ENCODE data around the gene LUC7L3. TPM values are rescaled to one million over a fixed set of nuclear protein-coding genes. Genes with fewer than 3 reads are reported as not detected.

The LUC7L3 gene
- total and polyA plus RNA-seq, 2 experiments from 2014 or later: 56.9 to 156 TPM

DNA sequence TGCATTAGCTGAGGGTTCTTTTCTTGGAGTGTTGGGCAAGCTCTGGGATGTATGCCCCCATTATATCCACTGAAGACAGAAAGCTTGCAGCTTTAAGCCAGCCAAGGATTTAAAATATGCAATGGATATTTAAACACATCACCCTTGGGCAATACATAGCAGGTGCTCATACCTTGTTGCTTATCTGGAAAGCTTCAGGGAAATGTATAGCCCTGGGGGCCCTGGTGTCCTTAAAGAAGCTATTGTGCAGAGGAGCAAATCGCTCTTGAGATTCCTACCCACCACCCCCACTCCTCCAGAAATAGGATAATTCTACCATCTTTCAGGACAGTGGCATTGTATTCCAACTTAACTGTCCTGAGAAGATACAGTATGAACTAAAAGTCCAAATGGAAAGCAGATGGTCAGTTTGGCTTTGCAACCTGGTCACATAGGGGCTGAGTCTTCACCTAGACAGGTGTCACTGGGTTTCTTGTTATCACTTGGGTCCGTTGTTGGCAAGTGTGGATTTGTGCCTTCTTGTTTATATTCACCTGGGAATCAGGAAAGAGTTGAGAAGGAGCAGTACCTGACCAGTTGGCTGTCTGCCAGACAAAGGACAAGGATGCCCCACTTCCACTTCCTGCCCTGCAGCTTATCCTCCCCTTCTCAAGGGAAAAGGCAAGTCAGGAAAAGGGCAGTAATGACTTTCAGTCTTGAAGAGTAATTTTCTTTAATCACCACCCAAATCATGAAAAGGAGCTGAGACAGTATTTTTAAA is 44.5 kb downstream of the LUC7L3 start:
- no peaks in the 10 kb centered on the region for H4K20me1 ChIP-seq (ENCODE audit: insufficient read depth, poor library complexity, severe bottlenecking)
- peaks cover 35% of the 10 kb centered on the region for H3K4me1 ChIP-seq (ENCODE audit: insufficient read depth)
- H3K9me2 ChIP-seq (replicated peaks; ENCODE audit: insufficient read depth): no peaks in the 10 kb centered on the region
- peak overlapping the region; percentile 32 for H3K27ac ChIP-seq
- no peaks in the 10 kb centered on the region for H3K27me3 ChIP-seq
- peak; percentile 28 for DNase-seq (ENCODE audit: low spot score)
- no peak for TF ChIP-seq EZH2phosphoT487 (IDR thresholded peaks at IDR 0.05; ENCODE audit: low read depth, severe bottlenecking, unreplicated experiment)
- TF ChIP-seq, protein P1, sequence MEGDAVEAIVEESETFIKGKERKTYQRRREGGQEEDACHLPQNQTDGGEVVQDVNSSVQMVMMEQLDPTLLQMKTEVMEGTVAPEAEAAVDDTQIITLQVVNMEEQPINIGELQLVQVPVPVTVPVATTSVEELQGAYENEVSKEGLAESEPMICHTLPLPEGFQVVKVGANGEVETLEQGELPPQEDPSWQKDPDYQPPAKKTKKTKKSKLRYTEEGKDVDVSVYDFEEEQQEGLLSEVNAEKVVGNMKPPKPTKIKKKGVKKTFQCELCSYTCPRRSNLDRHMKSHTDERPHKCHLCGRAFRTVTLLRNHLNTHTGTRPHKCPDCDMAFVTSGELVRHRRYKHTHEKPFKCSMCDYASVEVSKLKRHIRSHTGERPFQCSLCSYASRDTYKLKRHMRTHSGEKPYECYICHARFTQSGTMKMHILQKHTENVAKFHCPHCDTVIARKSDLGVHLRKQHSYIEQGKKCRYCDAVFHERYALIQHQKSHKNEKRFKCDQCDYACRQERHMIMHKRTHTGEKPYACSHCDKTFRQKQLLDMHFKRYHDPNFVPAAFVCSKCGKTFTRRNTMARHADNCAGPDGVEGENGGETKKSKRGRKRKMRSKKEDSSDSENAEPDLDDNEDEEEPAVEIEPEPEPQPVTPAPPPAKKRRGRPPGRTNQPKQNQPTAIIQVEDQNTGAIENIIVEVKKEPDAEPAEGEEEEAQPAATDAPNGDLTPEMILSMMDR (IDR thresholded peaks at IDR 0.05; ENCODE audit: poor library complexity): no peak
- TF ChIP-seq EZH2 (IDR thresholded peaks at IDR 0.05; ENCODE audit: borderline replicate concordance): no peak
- no peak overlapping the region for H3K4me3 ChIP-seq
- H3K36me3 ChIP-seq (replicated peaks; ENCODE audit: insufficient read depth, low read depth): no peaks in the 10 kb centered on the region
- 57% methylated on average over 2 of the region's 2 CpGs for WGBS (ENCODE audit: low lambda C conversion rate, missing lambda C conversion rate)
- no peaks in the 10 kb centered on the region for H3K79me2 ChIP-seq
- H3K4me2 ChIP-seq: peak overlapping the region; percentile 69
- no peaks in the 10 kb centered on the region for H3K9me3 ChIP-seq (ENCODE audit: low read depth)
- H2AFZ ChIP-seq: no peak overlapping the region

DNA sequence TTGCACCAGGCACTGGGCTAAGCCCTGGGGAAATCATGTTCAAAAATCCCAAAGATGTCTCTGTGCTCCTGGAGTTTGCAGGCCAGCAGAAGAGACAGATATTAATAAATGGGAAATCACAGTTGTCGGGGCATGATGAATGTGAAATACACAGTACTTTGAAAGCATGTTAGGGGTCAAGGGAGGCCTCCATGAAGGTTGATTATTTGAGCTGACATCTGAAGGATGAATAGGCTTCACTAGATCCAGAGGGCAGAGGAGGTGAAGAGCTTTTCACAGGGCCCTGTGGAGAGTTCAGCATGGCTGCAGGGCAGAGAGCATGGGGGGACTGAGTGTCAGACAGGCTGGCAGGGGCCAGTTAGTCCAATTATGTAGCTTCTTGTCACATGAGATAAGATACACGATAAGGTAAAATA is 45.3 kb downstream of the LUC7L3 start:
- no peaks in the 10 kb centered on the region for H4K20me1 ChIP-seq (ENCODE audit: insufficient read depth, poor library complexity, severe bottlenecking)
- H3K27ac ChIP-seq: no peak overlapping the region
- no peaks in the 10 kb centered on the region for H3K36me3 ChIP-seq (replicated peaks; ENCODE audit: insufficient read depth, low read depth)
- H3K4me2 ChIP-seq: no peak overlapping the region
- H2AFZ ChIP-seq: no peak overlapping the region
- no peak for DNase-seq (ENCODE audit: low spot score)
- no peak for TF ChIP-seq EZH2phosphoT487 (IDR thresholded peaks at IDR 0.05; ENCODE audit: low read depth, severe bottlenecking, unreplicated experiment)
- no peak for TF ChIP-seq EZH2 (IDR thresholded peaks at IDR 0.05; ENCODE audit: borderline replicate concordance)
- TF ChIP-seq, protein P1 (IDR thresholded peaks at IDR 0.05; ENCODE audit: poor library complexity): no peak
- H3K4me1 ChIP-seq (ENCODE audit: insufficient read depth): peaks cover 35% of the 10 kb centered on the region
- no peaks in the 10 kb centered on the region for H3K27me3 ChIP-seq
- no peak overlapping the region for H3K4me3 ChIP-seq
- WGBS (ENCODE audit: low lambda C conversion rate, missing lambda C conversion rate): 66% methylated on average over 2 of the region's 2 CpGs
- no peaks in the 10 kb centered on the region for H3K9me3 ChIP-seq (ENCODE audit: low read depth)
- H3K9me2 ChIP-seq (replicated peaks; ENCODE audit: insufficient read depth): no peaks in the 10 kb centered on the region
- H3K79me2 ChIP-seq: no peaks in the 10 kb centered on the region

GRCh38 chr17:50765454-50766221 is 46.2 kb downstream of the LUC7L3 start:
- H3K9me2 ChIP-seq (replicated peaks; ENCODE audit: insufficient read depth): no peaks in the 10 kb centered on the region

More at GRCh38 chr17:50765454-50766221, 46.2 kb downstream of the LUC7L3 start:
- Histone ChIP-seq H3K4me2 (peak overlapping the region; percentile 57), H3K79me2 (no peaks in the 10 kb centered on the region), H3K4me3 (no peak overlapping the region), H3K27me3 (no peaks in the 10 kb centered on the region), H3K4me1 (ENCODE audit: insufficient read depth) (peaks cover 35% of the 10 kb centered on the region), H4K20me1 (ENCODE audit: insufficient read depth, poor library complexity, severe bottlenecking) (no peaks in the 10 kb centered on the region), H2AFZ (no peak overlapping the region), H3K36me3 (replicated peaks; ENCODE audit: insufficient read depth, low read depth) (no peaks in the 10 kb centered on the region), H3K27ac (peak overlapping the region; percentile 79), H3K9me3 (ENCODE audit: low read depth) (no peaks in the 10 kb centered on the region)
- WGBS (ENCODE audit: low lambda C conversion rate, missing lambda C conversion rate): 80% methylated on average over 9 of the region's 9 CpGs
- TF ChIP-seq, protein P1 (IDR thresholded peaks at IDR 0.05; ENCODE audit: poor library complexity): no peak
- TF ChIP-seq EZH2 (IDR thresholded peaks at IDR 0.05; ENCODE audit: borderline replicate concordance) (no peak), EZH2phosphoT487 (IDR thresholded peaks at IDR 0.05; ENCODE audit: low read depth, severe bottlenecking, unreplicated experiment) (no peak)
- no peak for DNase-seq (ENCODE audit: low spot score)
